HG03175 (cell line): Measurements from ENCODE around the gene LRBA.

Experiments used
- ATAC-seq: cut with Tn5 transposase; IDR thresholded peaks from one replicate; pipeline ENCODE4 v1.9.1; 2021; ENCODE audit warnings: mild to moderate bottlenecking, moderate library complexity; ENCODE audit not compliant: unreplicated experiment

LRBA gene

DNA sequence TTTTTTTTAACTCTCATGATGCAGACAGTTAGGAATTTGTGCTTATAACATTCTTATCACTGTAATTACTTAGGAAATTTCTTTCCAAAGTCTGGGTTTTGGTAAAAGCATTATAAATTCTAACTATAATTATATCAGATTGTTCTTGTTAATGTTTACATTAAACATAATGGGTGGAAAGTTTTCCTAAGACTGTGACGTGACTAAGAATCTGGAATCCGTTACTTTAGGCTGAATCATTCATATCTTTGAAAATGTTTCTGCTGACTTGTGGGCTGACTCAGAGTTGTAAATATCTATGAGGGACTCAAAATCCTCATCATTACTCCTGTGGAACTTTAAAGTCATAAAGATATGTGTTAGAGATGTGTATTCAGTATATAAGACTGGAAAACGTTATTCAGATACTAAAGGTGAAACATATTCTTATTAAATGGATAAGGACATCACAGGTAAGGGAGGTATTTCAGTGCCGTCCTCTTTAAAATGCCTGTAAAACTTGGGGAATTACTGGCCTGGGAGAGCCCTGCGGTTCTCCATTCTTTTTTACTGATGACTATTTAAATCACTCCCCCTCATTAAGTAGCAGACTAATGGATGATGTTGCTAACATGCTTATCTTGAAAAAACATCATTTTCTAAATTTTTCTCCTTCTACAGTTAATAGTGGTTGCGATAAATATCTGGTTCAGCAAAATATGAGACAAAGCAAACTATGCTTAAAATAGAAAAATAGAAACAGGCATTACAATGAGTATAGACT lies 777.8 kb downstream of the LRBA start:
- ATAC-seq, result no peak

DNA sequence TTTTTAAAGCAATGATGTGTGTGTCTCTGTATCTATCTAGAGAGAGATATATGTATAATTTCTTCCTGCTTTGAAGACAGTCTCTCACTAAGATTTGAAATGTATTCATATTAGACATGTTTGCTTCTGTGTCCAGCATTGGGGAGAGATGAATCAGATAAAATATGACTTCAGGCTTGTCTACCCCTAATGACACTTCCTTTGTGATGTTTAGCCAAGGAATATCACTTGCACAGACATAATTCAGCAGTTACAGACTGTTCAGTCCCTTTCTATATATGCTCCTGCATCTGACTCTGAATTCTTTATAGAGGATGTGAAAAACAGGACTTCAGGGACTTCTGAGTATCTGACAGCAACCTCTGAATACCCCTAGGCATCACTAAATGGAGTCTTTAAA lies 778.5 kb downstream of the LRBA start:
- ATAC-seq, result no peak

DNA sequence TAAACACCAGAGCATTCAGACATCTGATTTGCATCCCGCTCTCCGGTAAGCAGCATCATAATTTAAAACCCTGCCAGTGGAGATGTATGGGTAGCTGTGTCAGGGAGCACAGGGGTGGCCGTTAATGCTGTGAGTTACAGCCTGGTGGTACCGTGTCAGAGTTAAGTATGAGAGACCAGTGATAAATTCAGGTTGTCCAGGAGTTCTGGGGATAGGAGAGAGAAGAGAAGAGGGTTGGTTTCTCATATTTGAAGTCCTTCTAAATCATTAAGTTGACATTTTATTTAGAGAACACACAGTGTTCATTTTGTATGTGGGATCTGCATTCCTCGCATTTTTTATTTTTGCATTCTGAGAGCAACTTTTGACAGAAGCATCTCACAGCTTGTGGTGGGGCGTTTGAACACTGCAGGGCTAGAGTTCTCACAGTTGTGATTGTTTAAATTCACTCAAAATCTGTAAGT lies 779.2 kb downstream of the LRBA start:
- ATAC-seq, result no peak

- ATAC-seq, result no peak
These were observed 779.8 kb downstream of the LRBA start for GRCh38 chr4:150235317-150235716.

- ATAC-seq, result no peak
These were observed 780.8 kb downstream of the LRBA start for GRCh38 chr4:150234246-150234645.

GRCh38 chr4:150232029-150232428 lies 783.1 kb downstream of the LRBA start:
- ATAC-seq, result no peak

DNA sequence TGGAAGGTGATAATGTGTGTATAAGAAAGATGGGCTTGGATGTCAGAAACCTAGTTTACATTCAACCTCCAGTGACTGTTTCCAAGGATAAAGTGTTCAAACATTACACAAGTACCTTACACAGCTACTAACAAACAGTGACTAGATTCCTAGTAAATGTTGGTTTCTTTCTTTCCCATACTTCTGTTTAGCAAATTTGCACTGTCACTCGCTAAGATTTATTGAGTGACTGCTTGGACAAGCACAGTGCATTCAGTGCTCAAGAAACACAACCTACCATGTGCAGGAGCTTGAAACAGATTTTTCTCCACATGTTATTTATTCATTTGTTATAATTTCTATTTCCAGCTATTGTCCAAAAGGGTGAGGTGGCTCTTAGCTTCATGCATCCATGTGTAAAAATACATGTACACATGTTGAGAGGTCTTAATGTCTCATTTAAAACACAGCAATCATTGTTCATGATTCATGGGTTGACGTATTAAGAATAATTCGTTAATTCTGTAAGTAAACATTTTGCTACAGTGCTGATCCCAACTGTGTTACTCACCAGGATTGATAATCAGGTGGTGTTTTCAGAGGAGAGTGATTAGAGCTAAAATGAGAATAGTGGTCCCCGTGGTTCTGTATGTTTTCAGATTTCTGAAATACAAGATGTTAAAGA lies 783.8 kb downstream of the LRBA start:
- no peak for ATAC-seq

DNA sequence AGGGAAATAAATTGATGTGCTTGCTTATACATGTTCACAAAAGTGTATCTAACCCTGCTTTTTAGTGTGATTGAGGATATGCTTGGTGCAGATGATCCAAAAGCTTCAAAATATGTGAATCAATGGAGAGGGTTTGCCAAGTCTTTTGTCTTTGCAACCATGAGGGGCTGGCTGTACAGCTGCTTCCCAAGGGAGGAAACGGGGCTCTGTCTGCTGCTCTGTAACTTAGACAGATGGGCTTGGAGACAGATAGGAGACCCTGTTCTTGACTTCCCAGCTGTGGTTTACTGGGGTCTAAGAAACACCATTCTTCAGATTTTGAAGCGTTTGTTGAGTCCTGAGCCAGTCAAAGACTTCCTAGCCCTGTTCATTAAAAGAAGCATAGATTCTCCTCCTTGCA lies 784.5 kb downstream of the LRBA start:
- ATAC-seq, result no peak

GRCh38 chr4:150229520-150229919 lies 785.6 kb downstream of the LRBA start:
- no peak for ATAC-seq

- ATAC-seq, result no peak
These were observed 790.0 kb downstream of the LRBA start for GRCh38 chr4:150224896-150225591.

GRCh38 chr4:150219841-150220240 lies 795.2 kb downstream of the LRBA start:
- ATAC-seq, result no peak

DNA sequence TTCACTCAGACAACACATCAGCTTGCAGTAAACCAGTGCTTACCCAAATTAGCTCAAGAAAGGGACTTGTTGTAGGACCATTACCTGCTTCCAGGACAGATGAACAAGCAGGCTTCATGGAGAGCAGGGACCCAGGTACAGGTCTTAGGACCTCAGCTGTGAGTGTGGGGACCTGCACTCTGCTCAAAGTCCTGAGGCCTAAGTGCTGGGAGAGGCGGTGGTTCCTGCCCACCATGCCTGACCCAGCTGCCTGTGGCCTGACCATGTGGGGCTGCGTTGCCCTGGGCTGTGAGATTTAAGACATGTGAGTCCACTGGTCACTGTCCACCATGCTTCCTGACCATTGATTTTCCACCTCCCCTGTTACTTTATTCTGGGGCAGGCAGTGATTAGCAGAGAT lies 796.6 kb downstream of the LRBA start:
- no peak for ATAC-seq

GRCh38 chr4:150217808-150218207 lies 797.3 kb downstream of the LRBA start:
- ATAC-seq, result no peak

DNA sequence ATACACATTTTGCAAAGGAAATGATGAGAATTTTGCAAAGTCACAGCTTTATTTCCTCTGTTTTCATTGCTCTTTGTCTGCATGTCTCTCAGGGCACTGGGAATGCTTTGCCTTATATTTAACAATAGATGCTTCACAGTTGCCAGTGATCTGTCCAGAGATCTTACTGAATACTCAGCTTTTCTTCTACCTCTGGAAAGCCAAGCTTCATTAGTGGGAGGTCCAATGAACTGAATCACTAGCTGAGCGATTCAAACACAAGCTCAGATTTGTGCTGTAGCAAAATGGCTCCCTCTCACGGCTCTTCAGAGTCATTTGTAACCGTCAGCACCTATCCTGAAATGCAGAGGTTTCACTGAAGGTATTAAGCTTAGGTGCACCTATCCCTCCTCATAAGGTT lies 797.9 kb downstream of the LRBA start:
- ATAC-seq, result no peak

- ATAC-seq, result no peak
These were observed 798.4 kb downstream of the LRBA start for GRCh38 chr4:150216726-150217125.

- no peak for ATAC-seq
These were observed 799.5 kb downstream of the LRBA start for GRCh38 chr4:150215601-150216000.
